RWPE2 (cell line): Measurements from ENCODE around the gene RUBCN.
"Not testable (repeated sequence)": the region's sequence is repeated elsewhere in the genome, so short reads cannot be mapped to it uniquely, and the experiment has no call there.

Source experiments
- ATAC-seq: fragments of 200-7000 bp; cut with Tn5 transposase; 3 replicates; pipeline ENCODE4 v1.9.1; 2021; ENCODE audit warnings: low read depth
- DNase-seq: peaks from one replicate; pipeline ENCODE4 v3.0.0-alpha.2; 2020; ENCODE audit warnings: low spot score
- H3K27ac ChIP-seq: fragments of 450-650 bp; 2 replicates; pipeline ENCODE4 v1.5.1; 2017; ENCODE audit warnings: mild to moderate bottlenecking; ENCODE audit not compliant: poor library complexity, severe bottlenecking
- H3K27me3 ChIP-seq: fragments of 250-450 bp; sonication (Bioruptor Pico); 2 replicates; pipeline ENCODE4 v1.5.1; 2021; ENCODE audit warnings: mild to moderate bottlenecking, moderate library complexity; ENCODE audit not compliant: insufficient read depth, poor library complexity, severe bottlenecking
- H3K36me3 ChIP-seq: fragments of 250-450 bp; sonication (Bioruptor Pico); 2 replicates; pipeline ENCODE4 v1.5.1; 2020; ENCODE audit warnings: low read depth, mild to moderate bottlenecking, moderate library complexity
- H3K4me1 ChIP-seq: fragments of 250-450 bp; sonication (Bioruptor Pico); 2 replicates; pipeline ENCODE4 v1.5.1; 2021; ENCODE audit warnings: mild to moderate bottlenecking, moderate library complexity; ENCODE audit not compliant: insufficient read depth, poor library complexity, severe bottlenecking
- H3K4me3 ChIP-seq: fragments of 250-450 bp; sonication (Bioruptor Pico); 2 replicates; pipeline ENCODE4 v1.5.1; 2021; ENCODE audit warnings: mild to moderate bottlenecking, moderate library complexity; ENCODE audit not compliant: severe bottlenecking
- H3K9me3 ChIP-seq: fragments of 250-450 bp; sonication (Bioruptor Pico); 2 replicates; pipeline ENCODE4 v1.5.1; 2021; ENCODE audit warnings: mild to moderate bottlenecking, moderate library complexity; ENCODE audit not compliant: severe bottlenecking

The RUBCN gene

DNA sequence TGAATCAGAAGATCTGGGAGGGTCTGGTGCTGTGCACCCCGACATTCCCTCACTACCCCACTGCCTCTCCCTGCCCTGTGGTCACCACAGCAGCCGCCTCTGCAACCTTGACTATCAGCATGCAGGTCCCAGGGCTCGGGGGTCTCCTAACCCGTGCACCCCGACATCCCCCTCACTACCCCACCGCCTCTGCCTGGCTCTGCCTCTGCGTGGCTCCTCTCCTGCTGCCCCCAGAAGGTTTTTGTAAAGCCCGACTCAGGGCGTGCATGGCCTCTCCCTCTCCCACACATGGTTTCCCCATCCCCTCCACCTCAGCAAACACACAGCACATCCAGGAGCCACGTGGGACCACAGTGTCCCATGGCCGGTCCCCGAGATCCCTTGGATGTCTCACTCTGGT, 79.7 kb downstream of the RUBCN start:
- not testable (repeated sequence) for H3K36me3 ChIP-seq, H3K27ac ChIP-seq, H3K9me3 ChIP-seq, ATAC-seq, DNase-seq, H3K27me3 ChIP-seq, H3K4me3 ChIP-seq, H3K4me1 ChIP-seq

- DNase-seq, H3K4me3 ChIP-seq, H3K27me3 ChIP-seq, H3K4me1 ChIP-seq, ATAC-seq, H3K36me3 ChIP-seq, H3K27ac ChIP-seq, H3K9me3 ChIP-seq: not testable (repeated sequence)
These were observed 80.6 kb downstream of the RUBCN start for GRCh38 chr3:197656129-197656528.

GRCh38 chr3:197654998-197655330, 81.7 kb downstream of the RUBCN start:
- H3K36me3 ChIP-seq, H3K9me3 ChIP-seq, H3K4me3 ChIP-seq, H3K27me3 ChIP-seq, DNase-seq, H3K27ac ChIP-seq, H3K4me1 ChIP-seq: not testable (repeated sequence)
- ATAC-seq, result peak; percentile 44; the same call in 1 of the 3 replicates

- peak; percentile 97 for ATAC-seq
- not testable (repeated sequence) for H3K27ac ChIP-seq, H3K4me3 ChIP-seq
These were observed 82.4 kb downstream of the RUBCN start for GRCh38 chr3:197654090-197654997.

DNA sequence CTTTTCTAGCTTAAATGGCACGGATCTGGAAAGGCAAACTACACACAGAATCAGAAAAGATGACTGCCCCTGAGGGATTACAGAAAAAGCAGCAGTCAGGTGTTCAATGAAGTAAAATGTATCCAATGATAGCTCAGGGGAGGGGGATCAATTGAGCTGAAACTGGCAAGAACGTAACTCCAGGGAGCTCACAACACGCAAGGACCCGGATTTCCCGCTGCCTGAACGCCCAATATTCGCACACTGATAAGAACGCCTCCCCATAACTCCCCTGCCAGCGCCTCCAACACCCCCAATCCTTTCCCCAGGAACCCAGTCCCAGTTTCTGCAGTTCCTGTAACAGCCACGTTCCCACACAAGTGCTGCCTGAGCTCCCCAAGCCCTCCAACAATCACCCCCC, 83.8 kb downstream of the RUBCN start:
- not testable (repeated sequence) for H3K4me3 ChIP-seq, ATAC-seq, H3K9me3 ChIP-seq, H3K36me3 ChIP-seq, H3K27ac ChIP-seq, DNase-seq, H3K27me3 ChIP-seq, H3K4me1 ChIP-seq

More at GRCh38 chr3:197654090-197654997, 82.4 kb downstream of the RUBCN start:
- H3K4me1 ChIP-seq, DNase-seq, H3K9me3 ChIP-seq, H3K27me3 ChIP-seq, H3K36me3 ChIP-seq: not testable (repeated sequence)

DNA sequence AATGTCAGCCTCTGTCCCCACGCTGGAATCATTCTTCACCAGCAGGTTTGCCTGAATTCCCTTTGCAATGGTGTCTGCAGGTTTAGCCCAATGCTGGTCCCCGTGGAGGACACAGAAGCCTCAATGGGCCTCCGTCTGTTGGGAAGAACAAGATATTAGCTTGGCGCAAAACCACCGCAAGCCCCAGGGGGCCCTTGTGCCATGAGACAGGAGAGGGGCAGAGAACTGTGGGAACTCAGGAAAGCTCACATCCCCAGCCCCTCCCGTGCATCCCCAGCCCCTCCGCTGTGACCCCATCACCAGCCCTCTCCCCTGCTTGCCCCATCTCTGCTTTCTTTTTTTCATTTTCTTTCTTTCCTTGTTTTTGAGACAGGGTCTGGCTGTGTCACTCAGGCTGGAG, 89.1 kb downstream of the RUBCN start:
- not testable (repeated sequence) for DNase-seq, H3K4me3 ChIP-seq, ATAC-seq, H3K27ac ChIP-seq, H3K36me3 ChIP-seq, H3K27me3 ChIP-seq, H3K4me1 ChIP-seq, H3K9me3 ChIP-seq

- not testable (repeated sequence) for H3K27ac ChIP-seq, ATAC-seq, H3K36me3 ChIP-seq, H3K27me3 ChIP-seq, H3K4me1 ChIP-seq, DNase-seq, H3K9me3 ChIP-seq, H3K4me3 ChIP-seq
These were observed 89.5 kb downstream of the RUBCN start for GRCh38 chr3:197647191-197647590.

DNA sequence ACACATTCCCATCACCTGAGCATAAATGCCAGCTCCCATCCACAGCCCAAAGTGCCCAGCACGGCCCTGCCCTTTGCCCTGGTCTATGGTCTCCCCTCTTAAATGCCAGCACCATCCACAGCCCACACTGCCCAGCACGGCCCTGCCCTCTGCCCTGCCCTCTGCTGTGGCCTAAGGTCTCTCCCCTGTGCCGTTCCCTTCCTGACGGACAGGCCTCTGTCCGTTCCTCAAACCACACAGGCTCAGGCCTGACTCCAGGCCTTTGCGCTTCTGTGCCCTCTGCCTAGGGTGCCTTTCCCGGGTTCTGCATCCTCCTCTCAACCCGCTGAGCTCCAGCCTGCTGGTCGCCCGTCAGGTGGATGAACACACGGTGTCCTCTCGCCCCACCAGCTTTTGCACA, 90.4 kb downstream of the RUBCN start:
- not testable (repeated sequence) for ATAC-seq, H3K4me1 ChIP-seq, H3K36me3 ChIP-seq, H3K27ac ChIP-seq, H3K4me3 ChIP-seq, H3K9me3 ChIP-seq, H3K27me3 ChIP-seq, DNase-seq

GRCh38 chr3:197637556-197637955, 99.1 kb downstream of the RUBCN start:
- ATAC-seq, H3K4me1 ChIP-seq, H3K4me3 ChIP-seq, DNase-seq, H3K36me3 ChIP-seq, H3K27me3 ChIP-seq, H3K27ac ChIP-seq, H3K9me3 ChIP-seq: not testable (repeated sequence)
